Gastroesophageal sphincter (tissue), 4 donors: ENCODE measurements around the gene MIPOL1. TPM values are rescaled to one million over a fixed set of nuclear protein-coding genes. Genes with fewer than 3 reads are reported as not detected.
A peak's percentile ranks its signal among the peaks of the same experiment; 100 is the strongest.

Experiments
- ATAC-seq: fragments of 150-250 bp; one replicate; pipeline ENCODE4 v1.9.1; 2016; ENCODE audit warnings: mild to moderate bottlenecking, moderate library complexity
- H3K27ac ChIP-seq, 4 donors: fragments of 200-600 bp; sonication (generic) in 3 of 4; 1 replicate in 3 of 4; 2 replicates in 1 of 4; pipeline ENCODE4 v1.5.1; 2016 to 2019
- H3K27me3 ChIP-seq: fragments of 200-600 bp; sonication (generic); one replicate; pipeline ENCODE4 v1.5.1; 2019
- H3K36me3 ChIP-seq, 2 donors: fragments of 200-600 bp; sonication (generic); one replicate each; pipeline ENCODE4 v1.5.1; 2019; ENCODE audit warnings: control low read depth in 1 of 2
- H3K4me1 ChIP-seq, 3 donors: fragments of 200-600 bp; sonication (generic); 1 replicate in 2 of 3; 2 replicates in 1 of 3; pipeline ENCODE4 v1.5.1; 2016 to 2019; ENCODE audit warnings: control low read depth in 2 of 3
- H3K4me3 ChIP-seq, 2 donors: fragments of 200-600 bp; sonication (generic); one replicate each; pipeline ENCODE4 v1.5.1; 2019; ENCODE audit warnings: mild to moderate bottlenecking in 1 of 2, moderate library complexity in 1 of 2
- H3K9me3 ChIP-seq, 3 donors: fragments of 200-600 bp; sonication (generic); one replicate each; pipeline ENCODE4 v1.5.1; 2017 to 2019; ENCODE audit warnings: control low read depth in 2 of 3
- EP300 ChIP-seq: sonication (generic); formaldehyde crosslinking; IDR thresholded peaks from one replicate; pipeline ENCODE4 v1.6.1; 2017; ENCODE audit warnings: antibody characterized with exemption, mild to moderate bottlenecking
- POLR2A ChIP-seq, 2 donors: fragments of 450-650 bp; IDR thresholded peaks; one replicate each; pipeline ENCODE4 v1.6.1; 2017; ENCODE audit warnings: antibody characterized with exemption in 2 of 2, mild to moderate bottlenecking in 2 of 2, moderate library complexity in 1 of 2
- POLR2AphosphoS5 ChIP-seq: sonication (generic); formaldehyde crosslinking; IDR thresholded peaks from one replicate; pipeline ENCODE4 v1.6.1; 2017; ENCODE audit warnings: antibody characterized with exemption
- WGBS, 2 donors: methylation state at CpG; one replicate each; pipeline ENCODE4 v1.1.5; 2018; ENCODE audit warnings: low coverage in 1 of 2; 5-methylcytosine and 5-hydroxymethylcytosine counted together
- total RNA-seq, 4 donors: library from RNA; depleted of rRNA; stranded (reverse); fragments of >200 nt; gene quantifications; one replicate each; pipeline ENCODE4 v1.1.0, GENCODE V29; 2016
- TF ChIP-seq, protein P1 (sequence below), 4 experiments: fragments of 200-600 bp in 2 of 4; fragments of 450-650 bp in 2 of 4; sonication (generic) in 1 of 4; IDR thresholded peaks; one replicate each; pipeline ENCODE4 v1.5.1; 2017 to 2019; ENCODE audit warnings: antibody characterized with exemption in 4 of 4, mild to moderate bottlenecking in 2 of 4, moderate library complexity in 2 of 4

Gene MIPOL1
- total RNA-seq, 4 donors from 2014 or later: 10.6 to 32.8 (median 19.4) TPM

- Histone ChIP-seq H3K9me3 (peaks cover 0 to 8% (median 0%) of the 10 kb centered on the region in 3 donors), H3K4me1 (peaks cover 0 to 49% (median 3%) of the 10 kb centered on the region in 3 donors), H3K36me3 (no peaks in the 10 kb centered on the region), H3K27ac (no peak overlapping the region), H3K27me3 (peaks cover 100% of the 10 kb centered on the region), H3K4me3 (peak overlapping the region in 1 of 2 donors; percentile 15)
- TF ChIP-seq POLR2A (IDR thresholded peaks at IDR 0.05) (no peak), EP300 (no peak), POLR2AphosphoS5 (no peak)
- TF ChIP-seq, protein P1, sequence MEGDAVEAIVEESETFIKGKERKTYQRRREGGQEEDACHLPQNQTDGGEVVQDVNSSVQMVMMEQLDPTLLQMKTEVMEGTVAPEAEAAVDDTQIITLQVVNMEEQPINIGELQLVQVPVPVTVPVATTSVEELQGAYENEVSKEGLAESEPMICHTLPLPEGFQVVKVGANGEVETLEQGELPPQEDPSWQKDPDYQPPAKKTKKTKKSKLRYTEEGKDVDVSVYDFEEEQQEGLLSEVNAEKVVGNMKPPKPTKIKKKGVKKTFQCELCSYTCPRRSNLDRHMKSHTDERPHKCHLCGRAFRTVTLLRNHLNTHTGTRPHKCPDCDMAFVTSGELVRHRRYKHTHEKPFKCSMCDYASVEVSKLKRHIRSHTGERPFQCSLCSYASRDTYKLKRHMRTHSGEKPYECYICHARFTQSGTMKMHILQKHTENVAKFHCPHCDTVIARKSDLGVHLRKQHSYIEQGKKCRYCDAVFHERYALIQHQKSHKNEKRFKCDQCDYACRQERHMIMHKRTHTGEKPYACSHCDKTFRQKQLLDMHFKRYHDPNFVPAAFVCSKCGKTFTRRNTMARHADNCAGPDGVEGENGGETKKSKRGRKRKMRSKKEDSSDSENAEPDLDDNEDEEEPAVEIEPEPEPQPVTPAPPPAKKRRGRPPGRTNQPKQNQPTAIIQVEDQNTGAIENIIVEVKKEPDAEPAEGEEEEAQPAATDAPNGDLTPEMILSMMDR (IDR thresholded peaks at IDR 0.05): no peak
- WGBS, 2 donors: 4 to 15% methylated on average over 11 to 14 of the region's 63 CpGs
- no peak for ATAC-seq
Observed at GRCh38 chr14:37587881-37588666, 390.3 kb downstream of the MIPOL1 start.

GRCh38 chr14:37588667-37588955 lies 390.9 kb downstream of the MIPOL1 start:
- no peaks in the 10 kb centered on the region for H3K36me3 ChIP-seq

GRCh38 chr14:37588956-37589714 lies 391.4 kb downstream of the MIPOL1 start:
- Histone ChIP-seq H3K9me3 (peaks cover 0 to 8% (median 0%) of the 10 kb centered on the region in 3 donors), H3K4me3 (no peak overlapping the region), H3K27ac (no peak overlapping the region), H3K4me1 (peaks cover 0 to 45% (median 3%) of the 10 kb centered on the region in 3 donors), H3K36me3 (no peaks in the 10 kb centered on the region), H3K27me3 (peaks cover 100% of the 10 kb centered on the region)
- no peak for ATAC-seq
- 11 to 16% methylated on average over 13 to 16 of the region's 16 CpGs for WGBS, 2 donors
- TF ChIP-seq POLR2A (IDR thresholded peaks at IDR 0.05): no peak
- TF ChIP-seq EP300: no peak
- TF ChIP-seq, protein P1 (IDR thresholded peaks at IDR 0.05): no peak
- no peak for TF ChIP-seq POLR2AphosphoS5

More at GRCh38 chr14:37588667-37588955, 390.9 kb downstream of the MIPOL1 start:
- TF ChIP-seq EP300: no peak
- TF ChIP-seq POLR2AphosphoS5: no peak
- TF ChIP-seq, protein P1 (IDR thresholded peaks at IDR 0.05): no peak
- no peak for TF ChIP-seq POLR2A (IDR thresholded peaks at IDR 0.05)
- peaks cover 100% of the 10 kb centered on the region for H3K27me3 ChIP-seq
- no peak overlapping the region for H3K27ac ChIP-seq
- H3K9me3 ChIP-seq: peaks cover 0 to 8% (median 0%) of the 10 kb centered on the region in 3 donors
- WGBS, 2 donors: 29 to 36% methylated on average over 4 to 6 of the region's 6 CpGs
- H3K4me1 ChIP-seq: peaks cover 0 to 45% (median 3%) of the 10 kb centered on the region in 3 donors
- ATAC-seq: no peak
- H3K4me3 ChIP-seq: no peak overlapping the region

DNA sequence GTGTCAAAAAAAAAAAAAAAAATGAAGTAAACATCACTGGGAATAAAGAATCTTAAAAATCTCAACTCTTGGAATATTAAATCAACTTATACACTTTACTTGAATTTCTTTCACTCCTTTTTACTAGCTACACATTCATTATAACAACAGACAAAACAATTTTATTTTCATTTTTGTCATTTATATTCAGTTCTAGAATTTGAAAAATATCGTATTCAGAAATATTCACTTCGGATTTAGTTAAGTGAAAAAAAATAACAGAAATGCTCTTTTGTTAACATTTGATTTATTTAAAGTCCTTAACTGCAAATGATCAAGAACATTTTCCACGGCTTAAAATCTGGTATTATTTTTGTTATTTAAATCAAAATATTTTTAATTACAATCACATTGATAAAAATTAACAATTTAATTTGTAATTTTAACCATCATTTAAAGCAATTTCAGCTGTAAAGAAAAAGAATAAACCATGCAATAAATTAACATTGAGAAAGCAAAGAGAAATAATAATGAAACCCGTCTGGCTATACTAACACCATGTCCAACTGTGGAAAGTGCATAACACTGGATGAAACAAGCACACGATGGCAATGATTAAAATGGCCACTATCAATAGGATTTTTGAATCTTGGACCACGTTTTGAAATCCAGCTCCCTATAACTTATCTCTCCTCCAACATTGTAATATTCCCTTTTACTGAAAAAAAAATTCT lies 392.1 kb downstream of the MIPOL1 start:
- Histone ChIP-seq H3K27ac (no peak overlapping the region), H3K27me3 (peaks cover 100% of the 10 kb centered on the region), H3K9me3 (peaks cover 0 to 8% (median 0%) of the 10 kb centered on the region in 3 donors), H3K4me3 (no peak overlapping the region), H3K36me3 (no peaks in the 10 kb centered on the region), H3K4me1 (peaks cover 0 to 45% (median 3%) of the 10 kb centered on the region in 3 donors)
- ATAC-seq: no peak
- TF ChIP-seq POLR2AphosphoS5 (no peak), EP300 (no peak), POLR2A (IDR thresholded peaks at IDR 0.05) (no peak)
- TF ChIP-seq, protein P1 (IDR thresholded peaks at IDR 0.05): no peak
- WGBS, 2 donors: 21% methylated on average over 6 of the region's 6 CpGs
